ENCODE data around the gene RAP1A.

DNA sequence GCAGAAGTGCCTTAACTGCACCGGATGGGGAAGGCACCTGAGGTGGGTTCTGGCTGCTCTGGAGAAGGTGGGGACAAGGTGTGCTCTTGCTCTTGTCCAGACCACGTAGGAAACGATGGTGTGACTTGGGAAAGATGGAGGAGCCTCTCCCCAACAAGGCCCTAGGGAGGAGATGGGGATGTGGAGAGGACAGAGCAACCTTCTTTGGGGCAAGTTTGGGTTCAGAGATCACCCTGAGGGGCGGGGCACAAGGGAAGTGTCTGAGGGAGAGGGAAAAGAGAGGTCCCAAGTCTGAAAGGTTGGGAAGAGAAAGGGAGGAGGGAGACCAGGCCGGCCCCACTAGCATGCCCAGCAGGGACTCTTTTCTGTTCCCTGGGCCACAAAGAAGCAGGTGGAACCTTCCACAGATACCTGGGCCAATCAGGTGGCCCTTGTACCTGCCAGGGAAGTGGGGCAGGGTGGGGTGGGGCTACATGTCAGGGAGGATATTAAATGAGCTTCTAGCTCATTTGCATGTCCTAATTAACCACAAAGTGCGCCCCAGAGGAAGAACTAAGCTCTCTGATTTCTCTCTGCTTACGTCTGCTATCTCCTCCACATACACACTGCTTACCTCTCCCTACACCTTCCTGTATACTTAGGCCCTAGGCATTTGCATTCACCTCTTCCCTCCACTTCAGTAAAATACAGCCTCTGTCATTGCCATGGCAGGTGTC lies 103.7 kb downstream of the RAP1A start:
- TF ChIP-seq EZH2 (IDR thresholded peaks at IDR 0.05), result no peak
- no peak for TF ChIP-seq POLR2AphosphoS5 (IDR thresholded peaks at IDR 0.05; ENCODE audit: borderline replicate concordance, low read depth, low read length)
